ENCODE measurements around the gene CLEC4G. TPM values are rescaled to one million over a fixed set of nuclear protein-coding genes. Genes with fewer than 3 reads are reported as not detected.
A peak's percentile ranks its signal among the peaks of the same experiment; 100 is the strongest.

Gene CLEC4G
- total RNA-seq, 1 donor from 2014 or later: not detected

DNA sequence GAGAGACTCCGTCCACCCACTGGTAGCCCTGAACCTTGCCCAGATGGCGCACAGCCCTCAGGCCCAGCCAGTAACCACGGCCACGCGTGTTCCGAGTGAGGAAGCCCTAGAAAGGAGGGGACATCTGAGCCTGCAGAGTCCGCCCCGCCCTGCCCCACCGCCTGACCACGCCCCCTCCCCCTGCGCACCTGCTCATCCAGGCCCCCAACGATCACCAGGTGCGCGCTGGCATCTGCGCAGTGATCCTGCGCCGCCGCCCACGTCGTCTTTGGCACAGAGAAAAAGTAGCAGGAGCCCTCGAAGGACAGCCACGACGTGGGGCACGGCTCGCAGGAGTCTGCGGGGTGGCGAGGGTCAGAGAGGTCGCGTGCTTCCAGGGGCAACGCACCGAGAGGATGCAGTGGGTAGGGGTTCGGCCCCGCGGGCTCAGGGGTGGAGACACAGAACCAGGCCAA is 2.1 kb downstream of the CLEC4G start:
- intact Hi-C loops (cut with micrococcal nuclease): loop anchor here (10.0 kb wide), 1 partner anchor 65 kb away; no protein-coding TSS in a partner anchor
- Mint-ChIP-seq H3K4me1 (no peaks in the 10 kb centered on the region), H3K4me3 (no peak overlapping the region), H3K27ac (no peak overlapping the region), H3K27me3 (peaks cover 52% of the 10 kb centered on the region), H3K36me3 (ENCODE audit: low read depth) (no peaks in the 10 kb centered on the region), H3K9me3 (no peaks in the 10 kb centered on the region)
- DNase-seq: no peak

- Mint-ChIP-seq H3K27me3 (peaks cover 48% of the 10 kb centered on the region), H3K4me1 (no peaks in the 10 kb centered on the region), H3K9me3 (no peaks in the 10 kb centered on the region), H3K27ac (no peak overlapping the region), H3K36me3 (ENCODE audit: low read depth) (no peaks in the 10 kb centered on the region), H3K4me3 (no peak overlapping the region)
- intact Hi-C loops (cut with micrococcal nuclease): no loop called here
- no peak for DNase-seq
Measured at GRCh38 chr19:7729211-7729610, 2.7 kb downstream of the CLEC4G start.

GRCh38 chr19:7725791-7726190 is 6.1 kb downstream of the CLEC4G start:
- H3K4me1 Mint-ChIP-seq: no peaks in the 10 kb centered on the region
- H3K9me3 Mint-ChIP-seq: no peaks in the 10 kb centered on the region
- H3K4me3 Mint-ChIP-seq: no peak overlapping the region
- H3K27ac Mint-ChIP-seq: no peak overlapping the region
- peaks cover 27% of the 10 kb centered on the region for H3K27me3 Mint-ChIP-seq
- DNase-seq: no peak
- H3K36me3 Mint-ChIP-seq (ENCODE audit: low read depth): no peaks in the 10 kb centered on the region
- intact Hi-C loops (cut with micrococcal nuclease): no loop called here

DNA sequence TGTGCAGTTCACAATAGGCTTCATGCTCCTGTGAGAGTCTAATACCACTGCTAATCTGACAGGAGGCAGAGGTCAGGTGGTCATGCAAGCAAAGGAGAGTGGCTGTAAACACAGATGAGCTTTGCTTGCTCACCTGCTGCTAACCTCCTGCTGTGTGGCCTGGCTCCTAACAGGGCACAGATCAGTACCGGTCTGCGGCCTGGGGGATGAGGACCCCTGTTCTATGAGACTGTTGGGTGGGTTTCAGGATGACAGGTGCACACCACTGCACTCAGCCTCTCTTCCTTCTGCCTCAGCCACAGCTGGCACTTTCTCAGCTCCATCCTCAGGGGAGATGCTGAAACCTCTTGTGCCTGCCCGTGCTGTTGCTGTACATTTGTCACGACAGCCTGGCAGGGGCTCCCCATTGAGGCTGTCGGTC is 9.7 kb downstream of the CLEC4G start:
- no peak overlapping the region for H3K27ac Mint-ChIP-seq
- H3K4me1 Mint-ChIP-seq: no peaks in the 10 kb centered on the region
- peaks cover 1% of the 10 kb centered on the region for H3K27me3 Mint-ChIP-seq
- intact Hi-C loops (cut with micrococcal nuclease): no loop called here
- no peaks in the 10 kb centered on the region for H3K36me3 Mint-ChIP-seq (ENCODE audit: low read depth)
- DNase-seq: no peak
- H3K4me3 Mint-ChIP-seq: no peak overlapping the region
- H3K9me3 Mint-ChIP-seq: no peaks in the 10 kb centered on the region

GRCh38 chr19:7720351-7720750 is 11.6 kb downstream of the CLEC4G start:
- Mint-ChIP-seq H3K4me3 (no peak overlapping the region), H3K9me3 (peaks cover 7% of the 10 kb centered on the region), H3K4me1 (no peaks in the 10 kb centered on the region), H3K27ac (no peak overlapping the region), H3K27me3 (no peaks in the 10 kb centered on the region), H3K36me3 (ENCODE audit: low read depth) (no peaks in the 10 kb centered on the region)
- intact Hi-C loops (cut with micrococcal nuclease): no loop called here
- DNase-seq: no peak

DNA sequence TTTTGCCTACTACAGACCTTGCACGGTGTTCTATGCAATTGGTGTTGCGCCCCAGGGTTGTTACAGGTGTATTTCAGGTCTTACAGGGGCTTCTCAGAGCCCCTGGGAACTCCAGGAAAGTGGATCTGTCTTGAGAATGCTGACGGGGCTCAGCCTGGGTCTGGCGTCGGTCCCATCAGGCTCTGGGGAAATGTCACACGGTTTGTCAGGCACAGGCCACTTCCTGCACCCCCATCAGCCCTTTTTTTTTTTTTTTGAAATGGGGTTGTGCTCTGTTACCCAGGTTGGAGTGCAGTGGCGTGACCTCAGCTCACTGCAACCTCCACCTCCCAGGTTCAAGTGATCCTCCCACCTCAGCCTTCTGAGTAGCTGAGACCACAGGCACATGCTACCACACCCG is 13.2 kb downstream of the CLEC4G start:
- no peak for DNase-seq
- Mint-ChIP-seq H3K36me3 (ENCODE audit: low read depth) (no peaks in the 10 kb centered on the region), H3K27ac (no peak overlapping the region), H3K27me3 (no peaks in the 10 kb centered on the region), H3K4me1 (peaks cover 2% of the 10 kb centered on the region), H3K9me3 (peaks cover 7% of the 10 kb centered on the region), H3K4me3 (no peak overlapping the region)
- intact Hi-C loops (cut with micrococcal nuclease): no loop called here

DNA sequence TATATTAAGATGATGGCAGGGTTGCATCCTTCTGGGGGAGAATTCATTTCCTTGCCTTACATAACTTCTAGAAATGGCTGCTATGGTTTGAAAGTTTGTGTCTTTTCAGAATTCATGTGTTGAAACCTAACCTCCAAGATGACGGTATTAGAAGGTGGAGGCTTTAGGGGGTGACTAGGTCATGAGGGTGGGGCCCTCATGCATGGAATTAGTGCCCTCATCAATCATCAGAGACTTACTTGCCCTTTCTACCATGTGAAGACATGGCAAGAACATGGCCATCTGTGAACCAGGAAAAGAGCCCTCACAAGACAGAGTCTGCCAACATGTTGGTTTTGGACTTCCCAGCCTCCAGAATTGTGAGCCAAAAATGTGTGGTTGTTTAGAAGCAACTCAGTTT is 15.1 kb downstream of the CLEC4G start:
- intact Hi-C loops (cut with micrococcal nuclease): no loop called here
- Mint-ChIP-seq H3K27ac (no peak overlapping the region), H3K4me3 (no peak overlapping the region), H3K27me3 (no peaks in the 10 kb centered on the region), H3K4me1 (peaks cover 2% of the 10 kb centered on the region), H3K36me3 (ENCODE audit: low read depth) (no peaks in the 10 kb centered on the region), H3K9me3 (peaks cover 7% of the 10 kb centered on the region)
- no peak for DNase-seq

DNA sequence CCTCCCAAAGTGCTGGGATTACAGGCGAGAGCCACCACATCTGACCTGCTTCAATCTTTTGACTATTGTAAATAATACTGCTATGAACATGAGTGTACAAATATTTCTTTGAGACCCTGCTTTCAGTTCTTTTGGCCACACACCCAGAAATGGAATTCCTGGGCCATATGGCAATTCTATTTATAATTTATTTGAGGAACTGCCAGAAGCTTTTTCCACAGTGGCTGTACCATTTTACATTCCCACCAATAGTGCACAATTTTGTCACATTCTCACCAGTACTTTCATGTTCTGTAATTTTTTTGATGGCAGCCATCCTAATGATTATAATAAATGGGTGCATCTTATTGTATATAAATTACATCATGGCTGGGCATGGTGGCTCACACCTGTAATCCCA is 16.2 kb downstream of the CLEC4G start:
- H3K36me3 Mint-ChIP-seq (ENCODE audit: low read depth): no peaks in the 10 kb centered on the region
- DNase-seq: no peak
- intact Hi-C loops (cut with micrococcal nuclease): no loop called here
- H3K4me1 Mint-ChIP-seq: peaks cover 2% of the 10 kb centered on the region
- no peak overlapping the region for H3K27ac Mint-ChIP-seq
- H3K4me3 Mint-ChIP-seq: no peak overlapping the region
- H3K9me3 Mint-ChIP-seq: peaks cover 7% of the 10 kb centered on the region
- H3K27me3 Mint-ChIP-seq: no peaks in the 10 kb centered on the region

GRCh38 chr19:7710616-7711015 is 21.3 kb downstream of the CLEC4G start:
- Mint-ChIP-seq H3K4me1 (peaks cover 19% of the 10 kb centered on the region), H3K9me3 (no peaks in the 10 kb centered on the region), H3K36me3 (ENCODE audit: low read depth) (no peaks in the 10 kb centered on the region), H3K4me3 (no peak overlapping the region), H3K27ac (no peak overlapping the region), H3K27me3 (peaks cover 6% of the 10 kb centered on the region)
- DNase-seq: no peak
- intact Hi-C loops (cut with micrococcal nuclease): no loop called here

DNA sequence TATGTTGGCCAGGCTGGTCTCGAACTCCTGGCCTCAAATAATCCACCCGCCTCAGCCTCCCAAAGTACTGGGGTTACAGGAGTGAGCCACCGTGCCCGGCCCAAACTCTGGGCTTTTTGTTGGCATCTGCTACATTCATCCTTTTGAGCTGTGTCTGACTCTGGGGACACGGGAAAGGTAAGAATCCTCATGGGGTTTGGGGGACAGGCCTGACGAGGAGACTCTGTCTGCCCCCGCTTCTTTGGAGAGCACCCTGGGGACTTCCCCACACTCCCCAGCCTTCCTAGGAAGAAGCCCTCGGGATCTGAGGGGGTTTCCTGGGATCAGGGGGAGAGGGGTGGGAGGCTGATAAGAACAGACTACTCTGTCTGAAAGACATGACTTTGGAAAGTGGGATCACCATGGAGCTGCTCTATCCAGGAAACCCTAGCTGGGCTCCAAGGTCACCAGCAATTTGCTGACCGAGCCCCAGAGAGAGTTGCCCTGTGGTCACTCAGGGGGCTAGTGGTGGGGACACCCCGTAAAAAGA is 21.9 kb downstream of the CLEC4G start:
- H3K36me3 Mint-ChIP-seq (ENCODE audit: low read depth): no peaks in the 10 kb centered on the region
- DNase-seq: no peak

GRCh38 chr19:7706955-7707456 is 24.9 kb downstream of the CLEC4G start:
- H3K4me3 Mint-ChIP-seq: peak overlapping the region; percentile 32
- H3K27ac Mint-ChIP-seq: peak overlapping the region; percentile 27
- peaks cover 20% of the 10 kb centered on the region for H3K4me1 Mint-ChIP-seq
- no peaks in the 10 kb centered on the region for H3K9me3 Mint-ChIP-seq
- no peaks in the 10 kb centered on the region for H3K36me3 Mint-ChIP-seq (ENCODE audit: low read depth)
- intact Hi-C loops (cut with micrococcal nuclease): loop anchor here (2.0 kb wide), 1 partner anchor 66 kb away; no protein-coding TSS in a partner anchor
- DNase-seq: no peak
- peaks cover 16% of the 10 kb centered on the region for H3K27me3 Mint-ChIP-seq

More for the DNA sequence above, 21.9 kb downstream of the CLEC4G start:
- intact Hi-C loops (cut with micrococcal nuclease): no loop called here
- no peak overlapping the region for H3K4me3 Mint-ChIP-seq
- no peak overlapping the region for H3K27ac Mint-ChIP-seq
- no peaks in the 10 kb centered on the region for H3K9me3 Mint-ChIP-seq
- peaks cover 6% of the 10 kb centered on the region for H3K27me3 Mint-ChIP-seq
- peaks cover 22% of the 10 kb centered on the region for H3K4me1 Mint-ChIP-seq

GRCh38 chr19:7706188-7706954 is 25.5 kb downstream of the CLEC4G start:
- H3K27ac Mint-ChIP-seq: peak overlapping the region; percentile 27
- H3K4me3 Mint-ChIP-seq: peak overlapping the region; percentile 77
- no peaks in the 10 kb centered on the region for H3K9me3 Mint-ChIP-seq
- DNase-seq: no peak
- no peaks in the 10 kb centered on the region for H3K36me3 Mint-ChIP-seq (ENCODE audit: low read depth)
- peaks cover 20% of the 10 kb centered on the region for H3K4me1 Mint-ChIP-seq
- intact Hi-C loops (cut with micrococcal nuclease): loop anchor here (2.0 kb wide), 1 partner anchor 66 kb away; no protein-coding TSS in a partner anchor
- H3K27me3 Mint-ChIP-seq: peaks cover 16% of the 10 kb centered on the region

GRCh38 chr19:7705387-7706187 is 26.3 kb downstream of the CLEC4G start:
- peak overlapping the region; percentile 77 for H3K4me3 Mint-ChIP-seq
- peak; percentile 89 for DNase-seq
- peak overlapping the region; percentile 85 for H3K27ac Mint-ChIP-seq
- H3K36me3 Mint-ChIP-seq (ENCODE audit: low read depth): no peaks in the 10 kb centered on the region
- H3K27me3 Mint-ChIP-seq: peaks cover 16% of the 10 kb centered on the region
- intact Hi-C loops (cut with micrococcal nuclease): loop anchor here (2.0 kb wide), 2 partner anchors 25 to 67 kb away; partner anchors contain the start of gene TRAPPC5
- H3K4me1 Mint-ChIP-seq: peaks cover 20% of the 10 kb centered on the region
- H3K9me3 Mint-ChIP-seq: no peaks in the 10 kb centered on the region
